Activated CD8-positive, alpha-beta memory T cell treated with anti-CD3 and anti-CD28 coated beads for 4 hours (primary cell): Measurements from ENCODE around the gene TMEM42.
"Not testable (repeated sequence)": the region's sequence is repeated elsewhere in the genome, so short reads cannot be mapped to it uniquely, and the experiment has no call there.

Experiments used
- DNase-seq, 2 donors: peaks; one replicate each; pipeline ENCODE4 v3.0.0-alpha.2; 2020; ENCODE audit warnings: low read depth in 2 of 2

The TMEM42 gene

GRCh38 chr3:44861412-44862225 is at the start of gene TMEM42:
Gene TMEM42, plus strand, starts transcription at chr3:44861912. Its CDS starts 13 bp downstream, at chr3:44861925.
- peak; percentile 72 to 81 for DNase-seq

- DNase-seq = no peak
These were observed 47.0 kb upstream of the TMEM42 start for GRCh38 chr3:44814751-44815150.

GRCh38 chr3:44816334-44816733 is 45.4 kb upstream of the TMEM42 start:
- DNase-seq = not testable (repeated sequence)

GRCh38 chr3:44821206-44821605 is 40.5 kb upstream of the TMEM42 start:
- not testable (repeated sequence) for DNase-seq

- no peak for DNase-seq
These were observed 36.3 kb upstream of the TMEM42 start for GRCh38 chr3:44825264-44825925.

GRCh38 chr3:44827196-44827595 is 34.5 kb upstream of the TMEM42 start:
- no peak for DNase-seq

- no peak for DNase-seq
These were observed 30.5 kb upstream of the TMEM42 start for GRCh38 chr3:44831232-44831631.

GRCh38 chr3:44832032-44832431 is 29.7 kb upstream of the TMEM42 start:
- no peak for DNase-seq

- DNase-seq = no peak
These were observed 28.7 kb upstream of the TMEM42 start for GRCh38 chr3:44832965-44833364.

GRCh38 chr3:44833394-44833793 is 28.3 kb upstream of the TMEM42 start:
- no peak for DNase-seq

GRCh38 chr3:44835684-44836083 is 26.0 kb upstream of the TMEM42 start:
- no peak for DNase-seq

- no peak for DNase-seq
These were observed 19.3 kb upstream of the TMEM42 start for GRCh38 chr3:44842376-44842775.

GRCh38 chr3:44845528-44846520 is 15.9 kb upstream of the TMEM42 start:
- DNase-seq = no peak

GRCh38 chr3:44848634-44849033 is 13.1 kb upstream of the TMEM42 start:
- DNase-seq = no peak

GRCh38 chr3:44856663-44857062 is 5.0 kb upstream of the TMEM42 start:
- not testable (repeated sequence) for DNase-seq

- no peak for DNase-seq
These were observed 1.6 kb upstream of the TMEM42 start for GRCh38 chr3:44860117-44860516.

- peak in 1 of 2 donors; percentile 10 for DNase-seq
These were observed 520 bp downstream of the TMEM42 start for GRCh38 chr3:44862226-44862637.

- DNase-seq = no peak
These were observed 3.7 kb downstream of the TMEM42 start for GRCh38 chr3:44865272-44866035.

GRCh38 chr3:44867421-44868111 is 5.9 kb downstream of the TMEM42 start:
- DNase-seq = no peak

GRCh38 chr3:44870375-44871061 is 8.8 kb downstream of the TMEM42 start:
- no peak for DNase-seq
